ENCODE results near the gene WNT7B.

DNA sequence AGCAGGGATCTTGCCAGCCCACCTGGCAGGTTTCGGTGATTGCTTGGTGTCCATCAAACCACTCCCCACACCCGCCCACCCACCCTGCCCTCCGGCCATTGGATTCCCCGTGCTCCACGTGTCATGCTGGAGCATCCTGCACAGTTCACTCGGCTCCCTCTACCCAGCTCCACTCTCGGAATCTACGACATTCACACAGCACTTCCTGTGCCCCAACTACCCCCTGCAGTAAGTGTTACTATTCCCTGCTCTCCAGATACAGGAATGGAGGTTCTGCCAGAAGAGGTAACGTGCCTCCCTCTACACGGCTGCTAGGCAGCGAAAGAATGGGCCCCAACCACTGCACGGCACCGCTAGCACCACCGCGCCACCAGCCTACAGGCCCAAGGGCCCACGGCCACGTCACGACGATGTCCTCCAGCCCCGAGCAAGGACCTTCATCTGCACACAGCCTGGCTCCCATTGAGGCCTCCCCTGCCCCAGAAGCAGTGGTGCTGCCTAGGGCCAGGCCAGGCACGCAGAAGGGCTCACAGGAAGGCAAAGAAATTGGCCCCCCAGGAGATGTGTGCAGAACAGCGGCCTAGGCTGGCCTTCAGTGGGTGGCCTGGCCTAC lies 27.6 kb downstream of the WNT7B start:
- TF ChIP-seq YY1 (IDR thresholded peaks at IDR 0.05; ENCODE audit: insufficient read depth, insufficient read length) (no peak), SUZ12 (IDR thresholded peaks at IDR 0.05; ENCODE audit: extremely low read depth, insufficient read depth, insufficient read length) (no peak), ZNF274 (IDR thresholded peaks at IDR 0.05; ENCODE audit: low read depth, low read length) (no peak)

All from NT2/D1 (cell line).